SK-N-SH treated with all-trans-retinoic acid at 6 μM for 48 hours (cell line): ENCODE measurements around the gene ETV4.

Experiments
- ATAC-seq: fragments of 200-7000 bp; cut with Tn5 transposase; 3 replicates; pipeline ENCODE4 v1.9.1; 2020; ENCODE audit warnings: mild to moderate bottlenecking, moderate library complexity
- ARNTL ChIP-seq: fragments of 450-650 bp; formaldehyde crosslinking; IDR thresholded peaks from 2 replicates; pipeline ENCODE4 v1.5.0; 2020; ENCODE audit warnings: low read depth, mild to moderate bottlenecking, moderate library complexity, borderline replicate concordance
- BACH2 ChIP-seq: fragments of 250-450 bp; sonication (Bioruptor Pico); IDR thresholded peaks from 2 replicates; pipeline ENCODE4 v1.9.0; 2021; ENCODE audit warnings: mild to moderate bottlenecking, borderline replicate concordance
- CSDC2 ChIP-seq: fragments of 250-450 bp; sonication (Bioruptor Pico); IDR thresholded peaks from 2 replicates; pipeline ENCODE4 v1.5.0; 2020; ENCODE audit warnings: mild to moderate bottlenecking, moderate library complexity
- ESRRG ChIP-seq: fragments of 250-450 bp; sonication (Bioruptor Pico); IDR thresholded peaks from 2 replicates; pipeline ENCODE4 v1.6.1; 2021; ENCODE audit warnings: mild to moderate bottlenecking
- ISL1 ChIP-seq: fragments of 250-450 bp; sonication (Bioruptor Pico); IDR thresholded peaks from 2 replicates; pipeline ENCODE4 v2.1.2; 2022; ENCODE audit warnings: mild to moderate bottlenecking, moderate library complexity
- OSR1 ChIP-seq: fragments of 250-450 bp; sonication (Bioruptor Pico); IDR thresholded peaks from 2 replicates; pipeline ENCODE4 v1.8.0; 2022; ENCODE audit warnings: moderate library complexity, mild to moderate bottlenecking, inconsistent platforms
- SNAI2 ChIP-seq: fragments of 250-450 bp; sonication (Bioruptor Pico); IDR thresholded peaks from 2 replicates; pipeline ENCODE4 v1.5.0; 2020; ENCODE audit warnings: mild to moderate bottlenecking, moderate library complexity
- TCF4 ChIP-seq: fragments of 250-450 bp; sonication (Bioruptor Pico); IDR thresholded peaks from 2 replicates; pipeline ENCODE4 v1.8.0; 2021; ENCODE audit warnings: mild to moderate bottlenecking, moderate library complexity, borderline replicate concordance
- TOX ChIP-seq: fragments of 250-450 bp; sonication (Bioruptor Pico); IDR thresholded peaks from 2 replicates; pipeline ENCODE4 v1.8.0; 2021; ENCODE audit warnings: mild to moderate bottlenecking, moderate library complexity, borderline replicate concordance
- ZC3H10 ChIP-seq: fragments of 250-450 bp; sonication (Bioruptor Pico); IDR thresholded peaks from 2 replicates; pipeline ENCODE4 v1.5.1; 2021; ENCODE audit warnings: mild to moderate bottlenecking, moderate library complexity
- ZFP3 ChIP-seq: fragments of 250-450 bp; sonication (Bioruptor Pico); IDR thresholded peaks from 2 replicates; pipeline ENCODE4 v1.5.0; 2020; ENCODE audit warnings: mild to moderate bottlenecking, moderate library complexity
- ZFP30 ChIP-seq: fragments of 450-650 bp; formaldehyde crosslinking; IDR thresholded peaks from 2 replicates; pipeline ENCODE4 v1.5.0; 2022; ENCODE audit warnings: mild to moderate bottlenecking, moderate library complexity
- ZNF565 ChIP-seq: fragments of 450-650 bp; formaldehyde crosslinking; conservative IDR thresholded peaks from 2 replicates; pipeline ENCODE4 v1.5.0; 2020; ENCODE audit warnings: low read depth, mild to moderate bottlenecking, moderate library complexity
- ZNF70 ChIP-seq: fragments of 450-650 bp; formaldehyde crosslinking; IDR thresholded peaks from 2 replicates; pipeline ENCODE4 v1.5.0; 2020; ENCODE audit warnings: mild to moderate bottlenecking, moderate library complexity
- ZNF8 ChIP-seq: fragments of 450-650 bp; formaldehyde crosslinking; IDR thresholded peaks from 2 replicates; pipeline ENCODE4 v1.5.0; 2020; ENCODE audit warnings: mild to moderate bottlenecking, moderate library complexity
- TF ChIP-seq, protein P1 (sequence below): fragments of 250-450 bp; sonication (Bioruptor Pico); IDR thresholded peaks from 2 replicates; pipeline ENCODE4 v1.5.1; 2021; ENCODE audit warnings: mild to moderate bottlenecking, moderate library complexity
- TF ChIP-seq, protein P2 (sequence below): fragments of 250-450 bp; sonication (Bioruptor Pico); IDR thresholded peaks from 2 replicates; pipeline ENCODE4 v1.5.0; 2020; ENCODE audit warnings: mild to moderate bottlenecking, moderate library complexity
- TF ChIP-seq, protein P3 (sequence below): fragments of 250-450 bp; sonication (Bioruptor Pico); IDR thresholded peaks from 2 replicates; pipeline ENCODE4 v1.8.0; 2021; ENCODE audit warnings: low read depth, mild to moderate bottlenecking, moderate library complexity, borderline replicate concordance
- TF ChIP-seq, protein P4 (sequence below): fragments of 250-450 bp; sonication (Bioruptor Pico); IDR thresholded peaks from 2 replicates; pipeline ENCODE4 v1.5.1; 2020; ENCODE audit warnings: low read depth, mild to moderate bottlenecking, moderate library complexity

The ETV4 gene

DNA sequence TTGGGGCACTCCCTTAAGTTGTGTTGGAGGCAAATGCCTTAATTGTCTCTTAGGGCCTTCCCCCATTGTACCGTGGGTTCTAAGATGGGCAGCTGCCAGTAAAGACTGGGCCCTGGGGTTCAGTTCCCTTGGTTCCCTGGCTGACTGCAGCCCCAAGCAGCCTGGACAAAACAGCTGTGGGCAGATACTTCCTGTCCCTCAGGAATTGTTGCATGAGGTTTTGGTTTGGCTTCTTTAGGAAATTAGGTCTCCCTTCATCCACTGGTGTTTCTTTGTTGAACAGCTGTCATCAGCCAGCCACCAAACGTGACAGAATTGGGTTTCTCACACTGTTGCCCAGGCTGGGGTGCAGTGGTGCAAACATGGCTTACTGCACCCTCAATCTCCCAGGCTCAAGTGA, 42.0 kb upstream of the ETV4 start (continued):
- TF ChIP-seq ZNF565 (CRISPR knock-in tag) (no peak), ZFP3 (no peak), CSDC2 (no peak), TCF4 (CRISPR knock-in tag) (no peak), ISL1 (CRISPR knock-in tag) (no peak), ZFP30 (CRISPR knock-in tag) (no peak)

DNA sequence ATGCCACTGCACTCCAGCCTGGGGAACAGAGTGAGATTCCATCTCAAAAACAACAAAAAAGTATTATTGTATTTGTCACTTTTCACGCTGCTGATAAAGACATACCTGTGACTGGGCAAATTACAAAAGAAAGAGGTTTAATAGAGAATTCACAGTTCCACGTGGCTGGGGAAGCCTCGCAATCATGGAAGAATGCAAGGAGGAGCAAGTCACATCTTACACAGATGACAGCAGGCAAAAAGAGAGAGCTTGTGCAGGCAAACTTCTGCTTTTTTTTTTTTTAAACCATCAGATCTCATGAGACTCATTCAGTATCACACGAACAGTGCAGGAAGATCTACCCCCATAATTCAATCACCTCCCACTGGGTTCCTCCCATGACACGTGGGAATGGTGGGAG, 41.5 kb upstream of the ETV4 start:
- ATAC-seq, result no peak
- TF ChIP-seq, protein P1, sequence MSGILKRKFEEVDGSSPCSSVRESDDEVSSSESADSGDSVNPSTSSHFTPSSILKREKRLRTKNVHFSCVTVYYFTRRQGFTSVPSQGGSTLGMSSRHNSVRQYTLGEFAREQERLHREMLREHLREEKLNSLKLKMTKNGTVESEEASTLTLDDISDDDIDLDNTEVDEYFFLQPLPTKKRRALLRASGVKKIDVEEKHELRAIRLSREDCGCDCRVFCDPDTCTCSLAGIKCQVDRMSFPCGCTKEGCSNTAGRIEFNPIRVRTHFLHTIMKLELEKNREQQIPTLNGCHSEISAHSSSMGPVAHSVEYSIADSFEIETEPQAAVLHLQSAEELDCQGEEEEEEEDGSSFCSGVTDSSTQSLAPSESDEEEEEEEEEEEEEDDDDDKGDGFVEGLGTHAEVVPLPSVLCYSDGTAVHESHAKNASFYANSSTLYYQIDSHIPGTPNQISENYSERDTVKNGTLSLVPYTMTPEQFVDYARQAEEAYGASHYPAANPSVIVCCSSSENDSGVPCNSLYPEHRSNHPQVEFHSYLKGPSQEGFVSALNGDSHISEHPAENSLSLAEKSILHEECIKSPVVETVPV (CRISPR knock-in tag), result no peak
- TF ChIP-seq ZFP30 (CRISPR knock-in tag), result no peak
- TF ChIP-seq ZNF70, result no peak
- no peak for TF ChIP-seq CSDC2
- TF ChIP-seq, protein P2, sequence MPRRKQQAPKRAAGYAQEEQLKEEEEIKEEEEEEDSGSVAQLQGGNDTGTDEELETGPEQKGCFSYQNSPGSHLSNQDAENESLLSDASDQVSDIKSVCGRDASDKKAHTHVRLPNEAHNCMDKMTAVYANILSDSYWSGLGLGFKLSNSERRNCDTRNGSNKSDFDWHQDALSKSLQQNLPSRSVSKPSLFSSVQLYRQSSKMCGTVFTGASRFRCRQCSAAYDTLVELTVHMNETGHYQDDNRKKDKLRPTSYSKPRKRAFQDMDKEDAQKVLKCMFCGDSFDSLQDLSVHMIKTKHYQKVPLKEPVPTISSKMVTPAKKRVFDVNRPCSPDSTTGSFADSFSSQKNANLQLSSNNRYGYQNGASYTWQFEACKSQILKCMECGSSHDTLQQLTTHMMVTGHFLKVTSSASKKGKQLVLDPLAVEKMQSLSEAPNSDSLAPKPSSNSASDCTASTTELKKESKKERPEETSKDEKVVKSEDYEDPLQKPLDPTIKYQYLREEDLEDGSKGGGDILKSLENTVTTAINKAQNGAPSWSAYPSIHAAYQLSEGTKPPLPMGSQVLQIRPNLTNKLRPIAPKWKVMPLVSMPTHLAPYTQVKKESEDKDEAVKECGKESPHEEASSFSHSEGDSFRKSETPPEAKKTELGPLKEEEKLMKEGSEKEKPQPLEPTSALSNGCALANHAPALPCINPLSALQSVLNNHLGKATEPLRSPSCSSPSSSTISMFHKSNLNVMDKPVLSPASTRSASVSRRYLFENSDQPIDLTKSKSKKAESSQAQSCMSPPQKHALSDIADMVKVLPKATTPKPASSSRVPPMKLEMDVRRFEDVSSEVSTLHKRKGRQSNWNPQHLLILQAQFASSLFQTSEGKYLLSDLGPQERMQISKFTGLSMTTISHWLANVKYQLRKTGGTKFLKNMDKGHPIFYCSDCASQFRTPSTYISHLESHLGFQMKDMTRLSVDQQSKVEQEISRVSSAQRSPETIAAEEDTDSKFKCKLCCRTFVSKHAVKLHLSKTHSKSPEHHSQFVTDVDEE (CRISPR knock-in tag), result no peak
- no peak for TF ChIP-seq SNAI2 (CRISPR knock-in tag)
- no peak for TF ChIP-seq OSR1 (CRISPR knock-in tag)
- no peak for TF ChIP-seq ZC3H10 (CRISPR knock-in tag)
- no peak for TF ChIP-seq ESRRG (CRISPR knock-in tag)
- TF ChIP-seq ISL1 (CRISPR knock-in tag), result no peak
- TF ChIP-seq TCF4 (CRISPR knock-in tag), result no peak
- no peak for TF ChIP-seq ZNF8 (CRISPR knock-in tag)
- no peak for TF ChIP-seq ARNTL
- no peak for TF ChIP-seq TOX

DNA sequence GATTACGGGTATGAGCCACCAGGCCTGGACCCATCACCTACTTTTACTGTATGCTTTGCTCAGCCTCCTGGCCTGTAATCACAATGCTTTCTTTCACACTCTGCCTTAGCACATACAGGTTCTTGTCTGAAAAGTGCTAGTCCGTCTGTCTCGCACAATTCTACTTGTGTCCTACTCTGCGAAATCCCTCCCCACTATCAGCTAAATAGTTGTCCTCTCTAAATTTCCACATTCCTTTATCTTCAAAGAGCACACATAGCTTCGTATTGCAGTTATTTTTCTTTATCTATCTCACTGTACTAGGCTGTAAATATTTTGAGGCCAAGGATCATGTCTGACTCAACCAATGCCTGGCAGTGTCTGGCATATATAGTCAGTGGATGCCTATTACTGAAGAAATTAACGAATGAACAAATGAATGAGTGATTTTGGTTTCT, 38.5 kb upstream of the ETV4 start:
- peak; percentile 68 for ATAC-seq

DNA sequence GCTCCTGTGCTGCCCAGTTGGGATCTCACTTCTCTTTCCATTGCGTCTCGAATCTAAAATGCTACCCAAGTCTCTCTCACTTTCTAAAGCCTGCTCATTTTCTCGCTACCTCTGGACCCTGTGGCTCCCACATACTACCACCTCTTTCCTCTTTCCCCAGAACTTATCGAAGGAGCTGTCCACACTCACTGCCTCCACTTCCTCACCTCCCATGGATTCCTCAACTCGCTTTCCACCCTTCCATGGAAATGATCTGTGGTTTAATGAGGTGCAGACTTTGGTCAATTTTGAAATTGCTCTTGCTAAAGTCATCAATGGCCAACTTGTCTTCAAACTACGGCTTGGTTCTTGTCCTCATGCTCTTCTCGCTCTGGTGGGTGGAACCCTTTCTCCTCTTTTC, 37.2 kb upstream of the ETV4 start:
- no peak for ATAC-seq
- TF ChIP-seq, protein P3, sequence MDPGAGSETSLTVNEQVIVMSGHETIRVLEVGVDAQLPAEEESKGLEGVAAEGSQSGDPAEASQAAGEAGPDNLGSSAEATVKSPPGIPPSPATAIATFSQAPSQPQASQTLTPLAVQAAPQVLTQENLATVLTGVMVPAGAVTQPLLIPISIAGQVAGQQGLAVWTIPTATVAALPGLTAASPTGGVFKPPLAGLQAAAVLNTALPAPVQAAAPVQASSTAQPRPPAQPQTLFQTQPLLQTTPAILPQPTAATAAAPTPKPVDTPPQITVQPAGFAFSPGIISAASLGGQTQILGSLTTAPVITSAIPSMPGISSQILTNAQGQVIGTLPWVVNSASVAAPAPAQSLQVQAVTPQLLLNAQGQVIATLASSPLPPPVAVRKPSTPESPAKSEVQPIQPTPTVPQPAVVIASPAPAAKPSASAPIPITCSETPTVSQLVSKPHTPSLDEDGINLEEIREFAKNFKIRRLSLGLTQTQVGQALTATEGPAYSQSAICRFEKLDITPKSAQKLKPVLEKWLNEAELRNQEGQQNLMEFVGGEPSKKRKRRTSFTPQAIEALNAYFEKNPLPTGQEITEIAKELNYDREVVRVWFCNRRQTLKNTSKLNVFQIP (CRISPR knock-in tag), result no peak
- TF ChIP-seq CSDC2, result no peak
- no peak for TF ChIP-seq BACH2 (CRISPR knock-in tag)
- TF ChIP-seq, protein P1 (CRISPR knock-in tag), result no peak
- TF ChIP-seq, protein P4, sequence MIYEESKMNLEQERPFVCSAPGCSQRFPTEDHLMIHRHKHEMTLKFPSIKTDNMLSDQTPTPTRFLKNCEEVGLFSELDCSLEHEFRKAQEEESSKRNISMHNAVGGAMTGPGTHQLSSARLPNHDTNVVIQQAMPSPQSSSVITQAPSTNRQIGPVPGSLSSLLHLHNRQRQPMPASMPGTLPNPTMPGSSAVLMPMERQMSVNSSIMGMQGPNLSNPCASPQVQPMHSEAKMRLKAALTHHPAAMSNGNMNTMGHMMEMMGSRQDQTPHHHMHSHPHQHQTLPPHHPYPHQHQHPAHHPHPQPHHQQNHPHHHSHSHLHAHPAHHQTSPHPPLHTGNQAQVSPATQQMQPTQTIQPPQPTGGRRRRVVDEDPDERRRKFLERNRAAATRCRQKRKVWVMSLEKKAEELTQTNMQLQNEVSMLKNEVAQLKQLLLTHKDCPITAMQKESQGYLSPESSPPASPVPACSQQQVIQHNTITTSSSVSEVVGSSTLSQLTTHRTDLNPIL (CRISPR knock-in tag), result no peak
- TF ChIP-seq TOX, result no peak
- TF ChIP-seq ZNF8 (CRISPR knock-in tag), result no peak
- TF ChIP-seq ZNF70, result no peak

More for the DNA sequence above, 38.5 kb upstream of the ETV4 start:
- TF ChIP-seq ZNF565 (CRISPR knock-in tag) (no peak), ZNF8 (CRISPR knock-in tag) (no peak)
